Activated CD4-positive, alpha-beta T cell treated with anti-CD3 and anti-CD28 coated beads, Interleukin-2, amount 50 U/mL, for 24 hours (primary cell): Measurements from ENCODE around the gene RTTN.

Source experiments
- DNase-seq, 2 donors: peaks; one replicate each; pipeline ENCODE4 v3.0.0-alpha.2; 2020; ENCODE audit warnings: low read depth in 1 of 2, low spot score in 1 of 2

Gene RTTN

GRCh38 chr18:70078106-70078505 lies 127.4 kb downstream of the RTTN start:
- no peak for DNase-seq

DNA sequence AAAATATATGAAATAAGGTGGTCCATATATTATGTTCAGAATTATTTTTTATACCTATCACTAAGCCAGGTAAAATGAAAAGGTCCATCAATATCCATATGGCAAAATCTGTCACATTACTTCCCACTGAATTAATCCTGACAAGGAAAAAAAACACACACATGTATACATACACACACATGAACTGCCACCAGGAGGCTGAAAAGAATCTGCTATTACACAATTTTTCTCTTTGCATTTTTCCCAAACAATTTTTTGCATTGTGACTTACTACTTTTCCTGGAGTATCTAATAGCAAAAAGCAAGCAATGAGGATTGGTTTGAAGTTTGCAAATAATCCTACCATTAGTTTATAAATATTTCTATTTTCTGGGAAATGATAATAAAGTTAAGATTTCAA lies 129.6 kb downstream of the RTTN start:
- DNase-seq = no peak

- no peak for DNase-seq
These were observed 131.4 kb downstream of the RTTN start for GRCh38 chr18:70074116-70074515.

DNA sequence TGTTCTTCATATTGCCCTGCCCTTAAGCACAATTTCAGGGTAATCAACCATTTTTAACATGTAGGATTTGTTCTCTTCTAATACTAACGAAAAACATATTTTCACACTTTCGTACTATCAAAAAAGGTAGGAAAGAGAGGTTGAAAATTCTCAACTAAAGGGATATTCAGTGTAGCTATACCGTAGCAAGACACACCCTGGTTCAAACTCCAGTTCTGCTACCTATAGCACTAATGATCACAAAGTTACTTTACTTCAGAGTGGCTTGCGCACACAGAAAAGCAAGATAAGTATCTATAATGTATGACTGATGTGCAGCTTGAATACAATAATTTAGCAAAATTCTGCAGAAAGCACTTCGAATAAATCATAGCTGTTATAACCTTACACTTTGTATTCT lies 132.1 kb downstream of the RTTN start:
- DNase-seq = no peak

DNA sequence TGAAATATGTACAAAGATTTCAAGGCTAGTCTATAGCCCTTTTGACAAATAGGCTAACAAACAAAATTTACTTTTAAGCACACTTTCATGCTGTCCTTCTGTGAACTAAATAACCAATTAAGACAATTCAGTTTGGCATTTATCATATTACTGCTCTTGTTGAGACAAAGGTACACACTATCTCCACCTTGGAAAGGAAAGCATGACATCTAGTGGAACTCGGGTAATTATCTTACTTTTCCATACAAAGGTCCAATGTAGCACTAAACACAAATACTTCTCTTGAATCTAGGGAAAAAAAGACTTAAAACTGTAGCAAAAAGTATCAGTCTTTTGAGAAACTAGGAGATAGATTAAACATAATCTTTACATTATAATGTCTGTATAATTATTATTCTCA lies 132.8 kb downstream of the RTTN start:
- no peak for DNase-seq

DNA sequence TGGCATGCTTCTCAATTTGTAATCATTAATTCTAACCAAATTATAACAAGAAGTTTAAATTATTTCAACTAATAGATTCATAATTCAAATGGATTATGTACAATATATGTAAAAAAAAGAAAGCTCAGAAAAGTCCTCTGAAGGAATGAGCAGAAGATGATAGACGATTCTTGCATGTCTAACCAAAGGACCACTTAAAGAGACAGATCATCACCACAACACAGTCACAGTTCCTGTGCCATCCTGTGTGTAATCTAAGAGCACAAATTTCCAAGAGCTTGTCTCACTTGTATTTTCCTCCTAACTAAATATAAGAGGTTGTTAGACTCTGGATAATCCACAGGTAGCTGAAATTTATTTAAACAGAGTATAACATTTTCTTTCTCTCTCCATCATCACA lies 135.5 kb downstream of the RTTN start:
- no peak for DNase-seq

DNA sequence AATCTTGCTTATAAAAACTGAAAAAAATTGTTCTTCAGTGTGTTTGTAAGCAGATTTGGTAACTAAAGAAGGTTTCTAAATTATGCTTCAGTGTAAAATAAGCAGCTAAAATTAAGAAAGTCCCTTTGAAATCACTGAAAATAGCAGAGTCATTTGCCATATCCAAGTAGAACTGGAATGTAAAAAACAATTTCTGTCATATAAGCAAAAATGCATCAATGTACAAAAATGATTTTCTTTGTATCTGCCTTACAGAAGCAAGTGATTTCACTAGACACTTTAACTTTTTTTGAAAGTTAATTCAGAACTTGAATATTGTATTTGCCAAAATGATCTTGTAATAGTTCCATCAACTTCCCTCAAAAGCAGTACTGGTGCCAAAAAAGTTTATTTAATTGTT lies 136.1 kb downstream of the RTTN start:
- no peak for DNase-seq

GRCh38 chr18:70068981-70069380 lies 136.5 kb downstream of the RTTN start:
- no peak for DNase-seq

GRCh38 chr18:70059684-70060083 lies 145.8 kb downstream of the RTTN start:
- DNase-seq = no peak

- DNase-seq = no peak
These were observed 146.6 kb downstream of the RTTN start for GRCh38 chr18:70058916-70059315.

- no peak for DNase-seq
These were observed 157.4 kb downstream of the RTTN start for GRCh38 chr18:70047931-70048603.

DNA sequence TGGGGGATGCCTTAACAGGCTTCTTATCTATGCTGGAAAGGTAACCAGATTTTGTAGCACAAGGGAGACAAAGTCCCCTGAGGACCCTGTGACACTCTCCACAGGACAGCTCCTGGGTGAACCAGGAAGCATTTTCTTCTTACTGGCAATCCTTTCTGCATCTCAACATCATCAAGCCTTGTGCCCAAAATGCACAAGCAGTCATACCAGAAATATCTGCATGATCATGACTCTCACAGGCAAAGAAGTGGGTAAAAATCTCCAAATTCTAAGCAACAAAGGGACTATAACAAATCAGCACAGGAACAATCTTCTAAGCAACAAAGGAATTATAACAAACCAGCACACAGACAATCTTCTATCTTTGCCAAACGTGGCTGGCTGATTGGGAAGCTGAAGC lies 158.7 kb downstream of the RTTN start:
- DNase-seq = no peak

GRCh38 chr18:70046207-70046606 lies 159.3 kb downstream of the RTTN start:
- DNase-seq = no peak

DNA sequence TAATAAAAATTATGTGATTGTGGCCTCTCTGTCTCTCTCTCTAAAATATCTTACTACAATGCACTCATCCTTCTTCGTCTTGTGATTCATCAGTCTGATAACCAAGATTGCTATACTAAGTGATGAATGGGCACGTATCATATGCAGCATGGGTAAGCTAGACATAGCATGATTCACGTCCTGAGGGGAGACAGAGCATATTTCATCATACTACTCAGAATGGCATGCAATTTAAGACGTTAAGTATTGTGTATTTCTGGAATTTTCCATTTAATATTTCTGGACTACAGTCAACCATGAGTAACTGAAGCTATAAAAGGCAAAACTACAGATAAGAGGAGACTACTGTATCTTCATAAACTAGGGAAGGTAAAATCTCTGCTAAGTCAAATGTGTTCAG lies 160.9 kb downstream of the RTTN start:
- DNase-seq = no peak

- DNase-seq = no peak
These were observed 163.9 kb downstream of the RTTN start for GRCh38 chr18:70041459-70042050.

GRCh38 chr18:70039186-70039585 lies 166.3 kb downstream of the RTTN start:
- no peak for DNase-seq

DNA sequence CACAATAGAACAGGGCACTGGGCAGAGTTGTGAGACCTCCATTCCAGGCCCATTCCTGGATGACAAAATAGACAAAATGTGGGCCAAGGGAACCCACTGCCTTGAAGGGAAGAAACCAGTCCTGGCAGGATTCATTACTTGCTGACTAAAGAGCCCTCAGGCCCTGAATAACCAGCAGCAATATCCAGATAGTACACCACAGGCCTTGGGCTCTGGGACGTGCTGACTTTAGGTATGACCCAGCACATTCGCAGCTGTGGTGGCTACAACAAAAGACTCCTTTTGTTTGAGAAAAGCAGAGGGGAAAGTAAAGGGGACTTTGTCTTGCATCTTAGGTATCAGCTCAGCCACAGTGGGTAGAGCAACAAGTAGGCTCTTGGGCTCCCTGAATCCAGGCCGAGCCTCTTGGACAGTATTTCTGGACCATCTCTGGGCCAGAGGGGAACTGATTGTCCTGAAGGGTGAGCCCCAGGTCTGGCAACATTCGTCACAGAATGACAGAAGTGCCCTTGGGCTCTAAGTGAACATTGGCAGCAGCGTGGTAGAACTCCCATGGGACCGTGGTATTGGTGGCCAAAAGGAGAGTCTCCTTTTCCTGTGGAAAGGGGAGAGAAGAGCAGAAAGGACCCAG lies 167.9 kb downstream of the RTTN start:
- DNase-seq = no peak

DNA sequence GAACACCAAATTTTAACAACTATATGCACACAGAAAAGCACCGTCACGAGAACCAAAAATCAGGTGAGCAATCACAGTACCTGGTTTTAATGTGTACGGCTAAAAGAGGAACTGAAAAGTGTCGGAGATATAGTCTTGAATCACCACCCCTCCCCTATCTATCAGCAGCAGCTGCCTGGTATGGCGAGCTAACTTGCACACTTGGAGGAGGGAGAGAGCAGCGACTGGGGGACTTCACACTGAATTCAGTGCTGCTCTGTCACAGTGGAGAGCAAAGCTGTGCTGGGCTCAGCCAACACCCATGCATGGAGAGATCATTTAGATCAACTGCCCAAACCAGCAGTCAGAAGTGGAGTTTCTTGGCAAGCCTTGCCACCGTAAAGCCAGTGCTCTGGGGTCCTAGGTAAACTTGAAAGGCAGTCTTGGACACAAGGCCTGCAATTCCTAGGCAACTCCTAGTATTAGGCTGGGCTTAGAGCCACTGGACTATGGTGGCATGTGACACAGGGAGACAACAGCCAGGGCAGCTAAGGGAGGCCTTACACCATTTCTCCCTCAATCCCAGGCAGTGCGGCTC lies 168.6 kb downstream of the RTTN start:
- no peak for DNase-seq

- DNase-seq = no peak
These were observed 169.3 kb downstream of the RTTN start for GRCh38 chr18:70036168-70036567.

- no peak for DNase-seq
These were observed 174.3 kb downstream of the RTTN start for GRCh38 chr18:70031221-70031620.

DNA sequence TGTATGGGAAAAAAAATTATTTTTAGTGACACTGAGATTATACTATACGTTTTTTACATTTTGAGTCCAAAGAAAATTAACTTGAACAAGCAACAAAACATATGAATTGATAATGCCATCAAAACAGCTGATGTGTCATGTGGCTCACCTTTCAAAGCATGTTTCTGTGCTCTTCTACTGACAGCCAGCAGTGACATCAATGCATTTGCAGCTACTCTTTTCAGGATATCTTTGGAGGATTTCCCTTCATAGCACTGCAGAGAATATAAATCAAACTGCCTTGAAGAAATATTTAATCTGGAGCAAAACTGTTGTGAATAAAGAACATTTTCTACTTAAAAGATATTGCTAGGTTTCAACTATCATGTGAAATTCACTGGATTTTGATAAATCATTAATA lies 174.8 kb downstream of the RTTN start:
- DNase-seq = no peak

GRCh38 chr18:70029163-70029562 lies 176.3 kb downstream of the RTTN start:
- DNase-seq = no peak
